ENCODE measurements around the gene CAPN9.

- TF ChIP-seq EGR1 (IDR thresholded peaks at IDR 0.05) = no peak
- no peak for TF ChIP-seq TAF1 (IDR thresholded peaks at IDR 0.05; ENCODE audit: low read depth)
- TF ChIP-seq EP300 (IDR thresholded peaks at IDR 0.05; ENCODE audit: borderline replicate concordance) = no peak
- no peak for TF ChIP-seq ZBTB7A (IDR thresholded peaks at IDR 0.05; ENCODE audit: low read depth)
- no peak for TF ChIP-seq YY1 (IDR thresholded peaks at IDR 0.05; ENCODE audit: low read depth)
These were observed 78.6 kb downstream of the CAPN9 start for GRCh38 chr1:230825761-230826160.

Data from Ishikawa (cell line).